HepG2 (cell line): ENCODE results near the gene EXOSC7. TPM values are rescaled to one million over a fixed set of nuclear protein-coding genes. Genes with fewer than 3 reads are reported as not detected.

Source experiments
- ATAC-seq: fragments of 200-7000 bp; cut with Tn5 transposase; 3 replicates; pipeline ENCODE4 v1.9.1; 2020; ENCODE audit warnings: mild to moderate bottlenecking, moderate library complexity
- BruUV-seq: library from RNA; stranded (reverse); fragments of 400-500 nt; replicated peaks from 2 replicates; lab custom pipeline; 2021; lab: Mats Ljungman, UMichigan
- CTCF ChIA-PET: fragments of 300-600 bp; formaldehyde crosslinking; extraction: SDS; loops from one replicate; lab custom pipeline; 2021; ENCODE audit warnings: low total read pairs, inconsistent platforms, low intra/inter-chr PET ratio; lab: Yijun Ruan, JAX
- POLR2A ChIA-PET: fragments of 350-600 bp; sonication (Branson Sonifier 250); formaldehyde crosslinking; loops from one replicate; lab custom pipeline; 2020; ENCODE audit warnings: antibody characterized with exemption, inconsistent platforms; lab: Yijun Ruan, JAX
- DNase-seq: peaks from one replicate; pipeline ENCODE4 v3.0.0-alpha.2; 2015; ENCODE audit warnings: low spot score
- FAIRE-seq: peaks from 3 replicates; lab custom pipeline; 2011; peaks lifted over from hg19 to GRCh38; lab: Jason Lieb, UNC
- H2AFZ ChIP-seq: one replicate; pipeline ENCODE4 v1.6.1; 2011; ENCODE audit warnings: low read length, inconsistent platforms
- H3K27ac ChIP-seq: fragments of 300-600 bp; 3 replicates; pipeline ENCODE4 v1.8.0; 2011; ENCODE audit warnings: mixed run types, mild to moderate bottlenecking, mixed read lengths, low read length, inconsistent platforms; ENCODE audit not compliant: insufficient read depth; ENCODE audit errors: extremely low read length
- H3K27me3 ChIP-seq, 2 experiments: fragments of 200-600 bp in 1 of 2; 2 replicates in 1 of 2; 3 replicates in 1 of 2; pipeline versions ENCODE4 v1.6.0 to v1.8.0; 2011; ENCODE audit warnings: low read length in 2 of 2, mild to moderate bottlenecking in 2 of 2, moderate library complexity in 2 of 2, inconsistent platforms in 1 of 2; ENCODE audit not compliant: insufficient read depth in 2 of 2, control insufficient read depth in 1 of 2
- H3K36me3 ChIP-seq, 2 experiments: fragments of 200-600 bp in 1 of 2; replicated peaks in 1 of 2; 2 replicates in 1 of 2; 3 replicates in 1 of 2; pipeline versions ENCODE4 v1.5.1 to v1.8.0; 2011; ENCODE audit warnings: low read length in 2 of 2, inconsistent platforms in 1 of 2; ENCODE audit not compliant: insufficient read depth in 2 of 2, control insufficient read depth in 1 of 2
- H3K4me1 ChIP-seq: 2 replicates; pipeline ENCODE4 v1.5.1; 2012; ENCODE audit warnings: low read length, inconsistent platforms; ENCODE audit not compliant: insufficient read depth
- H3K4me2 ChIP-seq: 2 replicates; pipeline ENCODE4 v1.6.0; 2011; ENCODE audit warnings: low read depth, low read length, inconsistent platforms
- H3K4me3 ChIP-seq, 3 experiments: fragments of 200-600 bp in 1 of 3; sonication (generic), shearing (Covaris generic) in 1 of 3; replicated peaks in 1 of 3; 2 replicates each; pipeline ENCODE4 v1.5.1; 2011 to 2016; ENCODE audit warnings: low read length in 3 of 3, inconsistent platforms in 2 of 3, low read depth in 2 of 3, mild to moderate bottlenecking in 2 of 3, control low read depth in 1 of 3, mixed read lengths in 1 of 3; ENCODE audit not compliant: insufficient read depth in 1 of 3
- H3K79me2 ChIP-seq: one replicate; pipeline ENCODE4 v1.6.1; 2011; ENCODE audit warnings: low read length, inconsistent platforms; ENCODE audit not compliant: insufficient read depth
- H3K9ac ChIP-seq: 2 replicates; pipeline ENCODE4 v1.6.0; 2011; ENCODE audit warnings: mild to moderate bottlenecking, low read depth, low read length, inconsistent platforms; ENCODE audit not compliant: insufficient read depth
- H3K9me3 ChIP-seq: 2 replicates; pipeline ENCODE4 v1.5.1; 2012; ENCODE audit warnings: mild to moderate bottlenecking, low read length
- H4K20me1 ChIP-seq: 2 replicates; pipeline ENCODE4 v1.6.0; 2011; ENCODE audit warnings: inconsistent platforms, mild to moderate bottlenecking, low read length, moderate library complexity; ENCODE audit not compliant: insufficient read depth
- AHDC1 ChIP-seq: sonication (generic); formaldehyde crosslinking; IDR thresholded peaks from 2 replicates; pipeline ENCODE4 v1.5.1; 2020; ENCODE audit warnings: mild to moderate bottlenecking, missing genetic modification reagents, borderline replicate concordance
- CEBPB ChIP-seq: IDR thresholded peaks from 2 replicates; pipeline ENCODE4 v1.6.1; 2011; ENCODE audit warnings: low read depth, low read length, improper control_type of control experiment, borderline replicate concordance
- ESRRA ChIP-seq: sonication (generic); formaldehyde crosslinking; IDR thresholded peaks from 2 replicates; pipeline ENCODE4 v1.5.1; 2020; ENCODE audit warnings: mild to moderate bottlenecking, low read depth, missing genetic modification reagents
- FOXA3 ChIP-seq: IDR thresholded peaks from 2 replicates; pipeline ENCODE4 v1.6.1; 2016; ENCODE audit warnings: missing genetic modification reagents, missing compliant biosample characterization
- FOXP1 ChIP-seq, 2 experiments: fragments of 450-650 bp in 1 of 2; IDR thresholded peaks; 2 replicates each; pipeline ENCODE4 v1.6.1; 2017 to 2018; ENCODE audit warnings: antibody characterized with exemption in 1 of 2
- GATAD2A ChIP-seq: IDR thresholded peaks from 2 replicates; pipeline ENCODE4 v1.6.1; 2016
- HNF4A ChIP-seq: sonication (generic); formaldehyde crosslinking; IDR thresholded peaks from 2 replicates; pipeline ENCODE4 v1.4.0; 2020; ENCODE audit warnings: missing genetic modification reagents
- NBN ChIP-seq: fragments of 450-650 bp; conservative IDR thresholded peaks from 2 replicates; pipeline ENCODE4 v1.6.1; 2017
- PAXIP1 ChIP-seq: sonication (generic); formaldehyde crosslinking; conservative IDR thresholded peaks from 2 replicates; pipeline ENCODE4 v1.4.0; 2020; ENCODE audit warnings: mild to moderate bottlenecking, missing genetic modification reagents, moderate library complexity
- PPARG ChIP-seq: conservative IDR thresholded peaks from 2 replicates; pipeline ENCODE4 v1.6.1; 2016; ENCODE audit warnings: missing biosample characterization, missing genetic modification reagents
- RXRB ChIP-seq: IDR thresholded peaks from 2 replicates; pipeline ENCODE4 v1.6.1; 2016; ENCODE audit warnings: borderline replicate concordance, missing genetic modification reagents, missing compliant biosample characterization
- SKI ChIP-seq: fragments of 450-650 bp; IDR thresholded peaks from one replicate; pipeline ENCODE4 v1.6.1; 2018; ENCODE audit warnings: mild to moderate bottlenecking; ENCODE audit not compliant: partially characterized antibody
- ZIK1 ChIP-seq: sonication (generic); formaldehyde crosslinking; IDR thresholded peaks from 2 replicates; pipeline ENCODE4 v1.5.0; 2020; ENCODE audit warnings: mild to moderate bottlenecking, low read depth, missing genetic modification reagents, borderline replicate concordance
- ZNF326 ChIP-seq: sonication (generic); formaldehyde crosslinking; IDR thresholded peaks from 2 replicates; pipeline ENCODE4 v1.4.0; 2020; ENCODE audit warnings: missing genetic modification reagents, borderline replicate concordance
- ZNF713 ChIP-seq: sonication (generic); formaldehyde crosslinking; IDR thresholded peaks from 2 replicates; pipeline ENCODE4 v1.4.0; 2020; ENCODE audit warnings: mild to moderate bottlenecking, missing genetic modification reagents
- WGBS: methylation state at CpG from one replicate; pipeline ENCODE4 v1.1.6; 2017; ENCODE audit warnings: low lambda C conversion rate; 5-methylcytosine and 5-hydroxymethylcytosine counted together
- in situ Hi-C: cut with HindIII; loops from 2 replicates; pipeline ENCODE4 v1.10.0; 2017; ENCODE audit warnings: low pct_unique_long_range_greater_than_20kb; ENCODE audit not compliant: extremely low pct_ligation_motif_present
- intact Hi-C: fragments of 100-400 bp; cut with micrococcal nuclease; formaldehyde crosslinking; loops from one replicate; pipeline ENCODE4 v1.10.0; 2022; ENCODE audit not compliant: unreplicated experiment
- polyA plus RNA-seq, 8 experiments: library from polyadenylated mRNA; depleted of rRNA in 3 of 8; stranded (reverse) in 7 of 8; unstranded in 1 of 8; fragments of >200 nt; fragmentation: Illumina TruSeq in 4 of 8; extraction: Trizol in 4 of 8; gene quantifications; 2 replicates each; pipeline versions ENCODE4 v1.2.1 to v1.2.3, GENCODE V29; 2011 to 2016; ENCODE audit warnings: low read depth in 4 of 8, missing spikeins in 1 of 8, mixed read lengths in 1 of 8; ENCODE audit not compliant: insufficient read depth in 1 of 8
- total RNA-seq, 5 experiments: library from RNA; depleted of rRNA; stranded (reverse); fragments of >200 nt; fragmentation: Illumina TruSeq; extraction: Trizol; gene quantifications; 2 replicates each; pipeline ENCODE4 v1.2.3, GENCODE V29; 2016; ENCODE audit warnings: low read depth in 1 of 5

The EXOSC7 gene
- total and polyA plus RNA-seq, 2 of the 13 experiments (the other 11 are each of a cell fraction or from before 2014, with no cell fraction given): 68.3 to 74.7 TPM

- no peak for TF ChIP-seq FOXP1 (IDR thresholded peaks at IDR 0.05)
- peak; percentile 22; the same call in 1 of the 2 replicates for TF ChIP-seq FOXP1 (CRISPR knock-in tag; IDR thresholded peaks at IDR 0.05)
- no peak for TF ChIP-seq ZNF713 (CRISPR knock-in tag)
- peak; percentile 19; the same call in 1 of the 2 replicates for TF ChIP-seq GATAD2A (CRISPR knock-in tag)
- peak; percentile 37; the same call in 1 of the 2 replicates for TF ChIP-seq CEBPB
- peak; percentile 69; the same call in 1 of the 2 replicates for TF ChIP-seq AHDC1
- no peak for TF ChIP-seq SKI
- TF ChIP-seq PPARG: 0 out of 2 replicates have a peak, but pooled peaks have one; percentile 18
- TF ChIP-seq FOXA3: peak; percentile 25; the same call in 1 of the 2 replicates
- TF ChIP-seq PAXIP1 (CRISPR knock-in tag): peak; percentile 45; the same call in 1 of the 2 replicates
- 0 out of 2 replicates have a peak, but pooled peaks have one; percentile 7 for TF ChIP-seq HNF4A
- no peak for TF ChIP-seq NBN
- no peak for TF ChIP-seq RXRB (CRISPR knock-in tag)
- no peak for TF ChIP-seq ZNF326
- TF ChIP-seq ZIK1 (CRISPR knock-in tag): no peak
- no peak for TF ChIP-seq ESRRA
- Histone ChIP-seq H3K27ac (peak overlapping the region; percentile 40), H3K27me3 (no peaks in the 10 kb centered on the region), H3K9ac (no peak overlapping the region), H3K4me1 (peaks cover 12% of the 10 kb centered on the region), H4K20me1 (no peaks in the 10 kb centered on the region), H3K36me3 (peaks cover 27 to 73% of the 10 kb centered on the region in 2 experiments), H3K79me2 (no peaks in the 10 kb centered on the region), H3K9me3 (no peaks in the 10 kb centered on the region), H2AFZ (no peak overlapping the region), H3K4me2 (no peak overlapping the region), H3K4me3 (no peak overlapping the region)
- POLR2A ChIA-PET: no interaction called here
- CTCF ChIA-PET: no interaction called here
- 58% methylated on average over 2 of the region's 2 CpGs for WGBS
- intact Hi-C loops (no loop called here), in situ Hi-C loops (no loop called here)
- peak; percentile 68 for ATAC-seq
- no TSS peak for BruUV-seq
- DNase-seq: peak; percentile 16
- FAIRE-seq: no peak
Observed at GRCh38 chr3:45002139-45002660, 26.2 kb downstream of the EXOSC7 start.
